Peyer's patch (tissue), 4 donors: ENCODE results near the gene VPS35L. TPM values are rescaled to one million over a fixed set of nuclear protein-coding genes. Genes with fewer than 3 reads are reported as not detected.

ENCODE experiments used
- DNase-seq, 3 donors: peaks; one replicate each; pipeline ENCODE4 v3.0.0-alpha.2; 2017 to 2019
- H3K27ac ChIP-seq, 4 donors: fragments of 200-600 bp; sonication (generic); one replicate each; pipeline ENCODE4 v1.5.1; 2016 to 2019
- H3K27me3 ChIP-seq, 2 donors: fragments of 200-600 bp; sonication (generic); one replicate each; pipeline ENCODE4 v1.5.1; 2019
- H3K36me3 ChIP-seq, 3 donors: fragments of 200-600 bp; sonication (generic); one replicate each; pipeline ENCODE4 v1.5.1; 2016 to 2019
- H3K4me1 ChIP-seq, 4 donors: fragments of 200-600 bp; sonication (generic); one replicate each; pipeline ENCODE4 v1.5.1; 2016 to 2019
- H3K4me3 ChIP-seq, 4 donors: fragments of 200-600 bp; sonication (generic); 1 replicate in 3 of 4; 2 replicates in 1 of 4; pipeline ENCODE4 v1.5.1; 2016 to 2019; ENCODE audit warnings: mild to moderate bottlenecking in 1 of 4
- H3K9me3 ChIP-seq, 4 donors: fragments of 200-600 bp; sonication (generic); one replicate each; pipeline ENCODE4 v1.5.1; 2016 to 2019; ENCODE audit warnings: mild to moderate bottlenecking in 1 of 4
- CTCF ChIP-seq, 6 experiments: fragments of 450-650 bp in 4 of 6; fragments of 200-600 bp in 2 of 6; sonication (generic) in 1 of 6; IDR thresholded peaks; one replicate each; pipeline ENCODE4 v1.5.1; 2017 to 2019; ENCODE audit warnings: antibody characterized with exemption in 6 of 6, mild to moderate bottlenecking in 3 of 6, moderate library complexity in 1 of 6
- POLR2A ChIP-seq, 2 donors: fragments of 450-650 bp; IDR thresholded peaks; one replicate each; pipeline ENCODE4 v1.5.1; 2017; ENCODE audit warnings: antibody characterized with exemption in 2 of 2, mild to moderate bottlenecking in 2 of 2, moderate library complexity in 2 of 2
- total RNA-seq, 4 donors: library from RNA; depleted of rRNA; stranded (reverse); fragments of >200 nt; gene quantifications; one replicate each; pipeline ENCODE4 v1.1.0, GENCODE V29; 2016

Gene VPS35L
- total RNA-seq, 4 donors from 2014 or later, result 35.2 to 71.8 (median 45.2) TPM

DNA sequence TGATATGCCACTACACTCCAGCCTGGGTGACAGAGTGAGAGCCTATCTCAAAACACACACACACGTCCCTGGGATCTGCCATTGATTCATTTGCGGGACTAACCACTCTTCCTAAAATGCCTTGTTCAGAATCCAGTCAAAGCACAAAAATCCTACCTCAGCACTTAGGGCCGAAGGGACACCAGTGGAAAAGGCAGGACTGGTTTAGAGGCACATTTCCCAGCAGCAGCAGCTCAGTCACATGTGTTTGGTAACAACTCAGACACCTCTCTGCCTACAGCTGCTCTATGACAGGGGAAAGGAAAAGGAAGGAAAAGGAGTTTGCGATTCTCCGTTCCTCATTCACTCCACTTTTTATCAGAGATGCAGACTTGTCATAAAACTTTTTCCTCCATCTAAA lies 150.3 kb downstream of the VPS35L start:
- DNase-seq, result no peak
- Histone ChIP-seq H3K9me3 (no peaks in the 10 kb centered on the region), H3K4me1 (peaks cover 0 to 7% (median 0%) of the 10 kb centered on the region in 4 donors), H3K4me3 (no peak overlapping the region), H3K36me3 (peaks cover 0 to 76% (median 0%) of the 10 kb centered on the region in 3 donors), H3K27ac (peak overlapping the region in 2 of 4 donors; percentile 35 to 69), H3K27me3 (no peaks in the 10 kb centered on the region)
- TF ChIP-seq CTCF (IDR thresholded peaks at IDR 0.05) (no peak), POLR2A (IDR thresholded peaks at IDR 0.05) (no peak)

GRCh38 chr16:19706846-19707245 lies 151.3 kb downstream of the VPS35L start:
- TF ChIP-seq CTCF (IDR thresholded peaks at IDR 0.05) (no peak), POLR2A (IDR thresholded peaks at IDR 0.05) (no peak)
- H3K9me3 ChIP-seq, result no peaks in the 10 kb centered on the region
- H3K27ac ChIP-seq, result no peak overlapping the region
- no peak overlapping the region for H3K4me3 ChIP-seq
- H3K27me3 ChIP-seq, result no peaks in the 10 kb centered on the region
- no peak for DNase-seq
- H3K36me3 ChIP-seq, result peaks cover 0 to 71% (median 0%) of the 10 kb centered on the region in 3 donors
- H3K4me1 ChIP-seq, result peaks cover 0 to 6% (median 0%) of the 10 kb centered on the region in 4 donors

DNA sequence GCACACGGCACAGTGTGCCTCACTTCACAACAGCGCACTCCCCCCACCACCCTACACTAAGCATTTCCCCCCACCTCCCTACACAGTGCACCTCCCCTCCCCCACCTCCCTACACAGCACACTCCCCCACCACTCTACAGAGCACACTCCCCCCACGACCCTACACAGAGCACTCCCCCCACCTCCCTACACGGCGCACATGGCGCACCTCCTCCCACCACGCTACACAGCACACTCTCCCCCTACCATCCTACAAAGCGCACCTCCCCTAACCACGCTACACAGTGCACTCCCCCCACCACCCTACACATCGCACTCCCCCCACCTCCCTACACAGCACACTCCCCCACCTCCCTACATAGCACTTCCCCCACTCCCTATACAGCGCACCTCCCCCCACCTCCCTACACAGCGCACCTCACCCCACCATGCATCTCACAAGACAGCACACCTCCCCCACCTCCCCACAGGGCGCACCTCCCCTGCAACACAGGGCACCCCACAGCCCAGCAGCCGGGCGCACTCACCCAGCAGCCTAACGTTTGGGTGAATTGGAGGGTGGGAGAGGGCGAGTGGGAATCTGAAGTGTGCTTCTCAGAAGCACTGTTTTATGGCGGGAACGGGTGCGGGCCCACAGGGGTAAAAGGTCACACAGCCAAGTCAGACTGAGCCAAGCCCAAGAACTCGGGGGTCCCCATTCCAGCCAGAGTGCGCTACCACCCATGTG lies 152.2 kb downstream of the VPS35L start:
- no peaks in the 10 kb centered on the region for H3K27me3 ChIP-seq
- H3K9me3 ChIP-seq, result no peaks in the 10 kb centered on the region
- H3K4me3 ChIP-seq, result no peak overlapping the region
- H3K27ac ChIP-seq, result peak overlapping the region in 2 of 4 donors; percentile 7 to 8
- H3K36me3 ChIP-seq, result peaks cover 0 to 71% (median 0%) of the 10 kb centered on the region in 3 donors
- H3K4me1 ChIP-seq, result peaks cover 0 to 6% (median 0%) of the 10 kb centered on the region in 4 donors
- TF ChIP-seq POLR2A (IDR thresholded peaks at IDR 0.05) (no peak), CTCF (IDR thresholded peaks at IDR 0.05) (no peak)
- no peak for DNase-seq

DNA sequence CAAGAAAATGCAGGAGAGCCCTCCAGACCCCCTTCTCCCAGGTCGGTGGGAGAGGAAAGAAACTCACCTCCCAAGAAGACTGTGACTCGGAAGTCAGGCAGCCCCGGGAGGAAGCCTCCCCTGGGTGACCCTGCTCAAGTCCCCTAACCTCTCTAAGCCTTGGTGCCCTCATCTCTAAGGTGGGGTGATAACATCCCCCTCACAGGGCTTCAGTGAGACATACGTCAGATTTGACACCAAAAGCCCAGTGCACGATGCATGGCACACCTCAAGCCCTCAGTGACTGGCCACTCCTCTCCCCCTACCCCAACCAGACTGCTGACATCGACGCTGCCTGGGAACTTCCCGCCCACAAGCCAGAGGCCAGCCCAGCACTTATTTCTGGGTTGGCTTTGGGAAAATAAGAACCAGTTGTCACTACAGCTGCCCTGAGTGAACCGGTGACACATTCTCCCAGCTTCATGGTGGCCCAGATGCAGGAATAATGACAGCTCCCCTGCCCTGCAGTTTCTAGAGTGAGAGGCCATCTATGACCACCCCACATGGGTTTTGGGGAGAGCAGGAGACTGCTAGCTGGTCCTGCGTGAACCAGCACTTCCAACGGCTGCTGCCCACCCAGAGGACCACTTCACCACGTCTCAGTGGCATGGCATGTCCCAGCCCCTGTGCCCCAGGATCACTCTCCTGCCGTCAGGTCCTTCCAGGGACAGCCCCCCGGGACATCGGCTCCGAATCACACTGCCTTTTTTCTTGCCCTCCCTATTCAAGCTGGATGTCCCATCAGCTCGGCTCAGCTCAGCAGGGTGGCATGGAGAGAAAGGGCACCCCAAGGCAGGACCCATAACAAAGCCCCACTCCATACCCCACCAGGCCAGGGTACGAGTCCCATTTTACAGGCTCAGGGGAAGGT lies 153.0 kb downstream of the VPS35L start:
- H3K27me3 ChIP-seq, result no peaks in the 10 kb centered on the region
- no peak overlapping the region for H3K4me3 ChIP-seq
- no peak for DNase-seq
- peak overlapping the region in 2 of 4 donors; percentile 8 to 19 for H3K27ac ChIP-seq
- H3K9me3 ChIP-seq, result no peaks in the 10 kb centered on the region
- H3K4me1 ChIP-seq, result peaks cover 0 to 6% (median 0%) of the 10 kb centered on the region in 4 donors
- peaks cover 0 to 71% (median 0%) of the 10 kb centered on the region in 3 donors for H3K36me3 ChIP-seq
- no peak for TF ChIP-seq POLR2A (IDR thresholded peaks at IDR 0.05)
- TF ChIP-seq CTCF (IDR thresholded peaks at IDR 0.05), result no peak

- peak overlapping the region in 1 of 4 donors; percentile 46 for H3K27ac ChIP-seq
- DNase-seq, result no peak
- peaks cover 0 to 72% (median 0%) of the 10 kb centered on the region in 3 donors for H3K36me3 ChIP-seq
These were observed 154.1 kb downstream of the VPS35L start for GRCh38 chr16:19709381-19710136.

More at GRCh38 chr16:19709381-19710136, 154.1 kb downstream of the VPS35L start:
- no peak overlapping the region for H3K4me3 ChIP-seq
- peaks cover 0 to 6% (median 0%) of the 10 kb centered on the region in 4 donors for H3K4me1 ChIP-seq
- no peaks in the 10 kb centered on the region for H3K9me3 ChIP-seq
- H3K27me3 ChIP-seq, result no peaks in the 10 kb centered on the region
- no peak for TF ChIP-seq POLR2A (IDR thresholded peaks at IDR 0.05)
- no peak for TF ChIP-seq CTCF (IDR thresholded peaks at IDR 0.05)
